ENCODE measurements around the gene NRXN3.
"Not testable (repeated sequence)": the region's sequence is repeated elsewhere in the genome, so short reads cannot be mapped to it uniquely, and the experiment has no call there.

Gene NRXN3

GRCh38 chr14:78982551-78982950 is 812.4 kb downstream of the NRXN3 start:
- DNase-seq (ENCODE audit: extremely low read depth in 1 of 2, low read depth in 1 of 2), result no peak

- no peak for DNase-seq (ENCODE audit: extremely low read depth in 1 of 2, low read depth in 1 of 2)
Measured at GRCh38 chr14:78983126-78983525, 813.0 kb downstream of the NRXN3 start.

GRCh38 chr14:78985668-78986381 is 815.7 kb downstream of the NRXN3 start:
- DNase-seq (ENCODE audit: extremely low read depth in 1 of 2, low read depth in 1 of 2), result no peak

GRCh38 chr14:78986989-78987388 is 816.8 kb downstream of the NRXN3 start:
- DNase-seq (ENCODE audit: extremely low read depth in 1 of 2, low read depth in 1 of 2), result no peak

- DNase-seq (ENCODE audit: extremely low read depth in 1 of 2, low read depth in 1 of 2), result no peak
Measured at GRCh38 chr14:78989221-78989620, 819.0 kb downstream of the NRXN3 start.

- DNase-seq (ENCODE audit: extremely low read depth in 1 of 2, low read depth in 1 of 2), result no peak
Measured at GRCh38 chr14:78992867-78993266, 822.7 kb downstream of the NRXN3 start.

GRCh38 chr14:78997811-78998210 is 827.6 kb downstream of the NRXN3 start:
- DNase-seq (ENCODE audit: extremely low read depth in 1 of 2, low read depth in 1 of 2), result no peak

- no peak for DNase-seq (ENCODE audit: extremely low read depth in 1 of 2, low read depth in 1 of 2)
Measured at GRCh38 chr14:79009286-79009685, 839.1 kb downstream of the NRXN3 start.

- no peak for DNase-seq (ENCODE audit: extremely low read depth in 1 of 2, low read depth in 1 of 2)
Measured at GRCh38 chr14:79011091-79011919, 841.1 kb downstream of the NRXN3 start.

- no peak for DNase-seq (ENCODE audit: extremely low read depth in 1 of 2, low read depth in 1 of 2)
Measured at GRCh38 chr14:79011920-79012204, 841.7 kb downstream of the NRXN3 start.

- DNase-seq (ENCODE audit: extremely low read depth in 1 of 2, low read depth in 1 of 2), result no peak
Measured at GRCh38 chr14:79016828-79017505, 846.8 kb downstream of the NRXN3 start.

GRCh38 chr14:79017561-79017960 is 847.4 kb downstream of the NRXN3 start:
- DNase-seq (ENCODE audit: extremely low read depth in 1 of 2, low read depth in 1 of 2), result no peak

- DNase-seq (ENCODE audit: extremely low read depth in 1 of 2, low read depth in 1 of 2), result no peak
Measured at GRCh38 chr14:79018836-79019235, 848.7 kb downstream of the NRXN3 start.

GRCh38 chr14:79019898-79020297 is 849.7 kb downstream of the NRXN3 start:
- not testable (repeated sequence) for DNase-seq (ENCODE audit: extremely low read depth in 1 of 2, low read depth in 1 of 2)

GRCh38 chr14:79021766-79022165 is 851.6 kb downstream of the NRXN3 start:
- no peak for DNase-seq (ENCODE audit: extremely low read depth in 1 of 2, low read depth in 1 of 2)

- no peak for DNase-seq (ENCODE audit: extremely low read depth in 1 of 2, low read depth in 1 of 2)
Measured at GRCh38 chr14:79027138-79027537, 857.0 kb downstream of the NRXN3 start.

- no peak for DNase-seq (ENCODE audit: extremely low read depth in 1 of 2, low read depth in 1 of 2)
Measured at GRCh38 chr14:79028281-79028680, 858.1 kb downstream of the NRXN3 start.

- DNase-seq (ENCODE audit: extremely low read depth in 1 of 2, low read depth in 1 of 2), result no peak
Measured at GRCh38 chr14:79036441-79036840, 866.3 kb downstream of the NRXN3 start.

GRCh38 chr14:79037106-79037505 is 866.9 kb downstream of the NRXN3 start:
- no peak for DNase-seq (ENCODE audit: extremely low read depth in 1 of 2, low read depth in 1 of 2)

GRCh38 chr14:79037593-79037992 is 867.4 kb downstream of the NRXN3 start:
- no peak for DNase-seq (ENCODE audit: extremely low read depth in 1 of 2, low read depth in 1 of 2)

- DNase-seq (ENCODE audit: extremely low read depth in 1 of 2, low read depth in 1 of 2), result no peak
Measured at GRCh38 chr14:79040790-79041189, 870.6 kb downstream of the NRXN3 start.
